GM23248 (cell line): Measurements from ENCODE around the gene OMP. TPM values are rescaled to one million over a fixed set of nuclear protein-coding genes. Genes with fewer than 3 reads are reported as not detected.
A peak's percentile ranks its signal among the peaks of the same experiment; 100 is the strongest.

Source experiments
- DNase-seq: peaks from one replicate; pipeline ENCODE4 v3.0.0-alpha.2; 2015
- H2AFZ ChIP-seq: fragments of 200-600 bp; sonication (generic); 2 replicates; pipeline ENCODE4 v1.6.1; 2016; ENCODE audit warnings: antibody characterized with exemption
- H3F3A ChIP-seq: fragments of 200-600 bp; sonication (generic); 2 replicates; pipeline ENCODE4 v1.6.1; 2016; ENCODE audit warnings: mild to moderate bottlenecking, antibody characterized with exemption, mixed run types; ENCODE audit not compliant: insufficient read depth
- H3K27ac ChIP-seq: fragments of 200-600 bp; sonication (generic); 2 replicates; pipeline ENCODE4 v1.5.1; 2016; ENCODE audit warnings: mild to moderate bottlenecking
- H3K27me3 ChIP-seq: fragments of 200-600 bp; sonication (generic); replicated peaks from 2 replicates; pipeline ENCODE4 v1.6.1; 2016; ENCODE audit warnings: mild to moderate bottlenecking; ENCODE audit not compliant: insufficient read depth
- H3K36me3 ChIP-seq: fragments of 200-600 bp; sonication (generic); 2 replicates; pipeline ENCODE4 v1.6.1; 2016; ENCODE audit warnings: low read depth, mild to moderate bottlenecking
- H3K4me1 ChIP-seq: fragments of 200-600 bp; sonication (generic); 2 replicates; pipeline ENCODE4 v1.6.1; 2016; ENCODE audit warnings: mild to moderate bottlenecking; ENCODE audit not compliant: insufficient read depth
- H3K4me2 ChIP-seq: fragments of 200-600 bp; sonication (generic); one replicate; pipeline ENCODE4 v1.6.1; 2016; ENCODE audit warnings: mild to moderate bottlenecking; ENCODE audit not compliant: unreplicated experiment
- H3K4me3 ChIP-seq: fragments of 200-600 bp; sonication (generic); 2 replicates; pipeline ENCODE4 v1.5.1; 2016; ENCODE audit warnings: mild to moderate bottlenecking
- H3K79me2 ChIP-seq: fragments of 200-600 bp; sonication (generic); 2 replicates; pipeline ENCODE4 v1.6.1; 2016; ENCODE audit warnings: mild to moderate bottlenecking; ENCODE audit not compliant: insufficient read depth
- H3K9ac ChIP-seq: fragments of 200-600 bp; sonication (generic); 2 replicates; pipeline ENCODE4 v1.6.1; 2016; ENCODE audit warnings: mild to moderate bottlenecking
- H3K9me2 ChIP-seq: fragments of 200-600 bp; sonication (generic); 2 replicates; pipeline ENCODE4 v1.6.1; 2016; ENCODE audit warnings: mixed run types, mild to moderate bottlenecking, moderate library complexity; ENCODE audit not compliant: insufficient read depth
- H3K9me3 ChIP-seq: fragments of 200-600 bp; sonication (generic); one replicate; pipeline ENCODE4 v1.6.1; 2017; ENCODE audit warnings: low read depth
- H4K20me1 ChIP-seq: fragments of 200-600 bp; sonication (generic); 2 replicates; pipeline ENCODE4 v1.6.0; 2016; ENCODE audit not compliant: insufficient read depth
- EZH2 ChIP-seq: fragments of 200-600 bp; sonication (generic); IDR thresholded peaks from 2 replicates; pipeline ENCODE4 v1.6.1; 2018; ENCODE audit warnings: antibody characterized with exemption, mild to moderate bottlenecking; ENCODE audit not compliant: insufficient read depth, poor library complexity, severe bottlenecking
- EZH2phosphoT487 ChIP-seq: fragments of 200-600 bp; sonication (generic); IDR thresholded peaks from 2 replicates; pipeline ENCODE4 v1.6.1; 2018; ENCODE audit warnings: antibody characterized with exemption, moderate library complexity, mild to moderate bottlenecking, low read depth; ENCODE audit not compliant: insufficient read depth
- WGBS, 2 experiments: methylation state at CpG; one replicate each; pipeline ENCODE4 v1.1.6; 2015 to 2017; ENCODE audit warnings: low lambda C conversion rate in 2 of 2, low coverage in 1 of 2; ENCODE audit errors: missing lambda C conversion rate in 2 of 2; 5-methylcytosine and 5-hydroxymethylcytosine counted together
- in situ Hi-C: fragments of 300-500 bp; cut with MboI; formaldehyde crosslinking; loops from 2 replicates; pipeline ENCODE4 v1.15.0; 2020
- polyA plus RNA-seq: library from polyadenylated mRNA; unstranded; fragments of >200 nt; fragmentation: Nextera tagmentation; extraction: Ambion mirVana; gene quantifications from 2 replicates; pipeline ENCODE4 v1.2.1, GENCODE V29; 2016
- total RNA-seq: library from RNA; depleted of rRNA; stranded (reverse); fragments of >200 nt; shearing (Covaris generic); gene quantifications from 2 replicates; pipeline ENCODE4 v1.2.3, GENCODE V29; 2014

Gene OMP
- total and polyA plus RNA-seq, 2 experiments from 2014 or later: not detected

- no peak overlapping the region for H3K4me2 ChIP-seq
- no peaks in the 10 kb centered on the region for H3K9me2 ChIP-seq
- no peak overlapping the region for H3K27ac ChIP-seq
- no peaks in the 10 kb centered on the region for H3F3A ChIP-seq
- H3K4me1 ChIP-seq: no peaks in the 10 kb centered on the region
- no peak for DNase-seq
- H3K27me3 ChIP-seq: peaks cover 5% of the 10 kb centered on the region; the same call in 1 of the 2 replicates
- in situ Hi-C loops: no loop called here
- 84 to 100% methylated on average over 1 of the region's 1 CpG for WGBS, 2 experiments
- H3K36me3 ChIP-seq: no peaks in the 10 kb centered on the region
- no peaks in the 10 kb centered on the region for H3K79me2 ChIP-seq
- no peak overlapping the region for H2AFZ ChIP-seq
- no peaks in the 10 kb centered on the region for H3K9me3 ChIP-seq
- H4K20me1 ChIP-seq: no peaks in the 10 kb centered on the region
- TF ChIP-seq EZH2phosphoT487: no peak
- TF ChIP-seq EZH2: no peak
- no peak overlapping the region for H3K9ac ChIP-seq
- H3K4me3 ChIP-seq: no peak overlapping the region
These were observed 44.3 kb downstream of the OMP start for GRCh38 chr11:77147036-77147315.

- Histone ChIP-seq H3K4me1 (no peaks in the 10 kb centered on the region), H3K27ac (no peak overlapping the region), H3K9me2 (no peaks in the 10 kb centered on the region), H3K36me3 (no peaks in the 10 kb centered on the region), H3K9ac (peak overlapping the region; percentile 49), H3K9me3 (no peaks in the 10 kb centered on the region), H3K4me3 (peak overlapping the region; percentile 62), H3K4me2 (peak overlapping the region; percentile 43), H4K20me1 (no peaks in the 10 kb centered on the region), H3K27me3 (peaks cover 5% of the 10 kb centered on the region; the same call in 1 of the 2 replicates), H2AFZ (peak overlapping the region; percentile 84), H3K79me2 (no peaks in the 10 kb centered on the region), H3F3A (no peaks in the 10 kb centered on the region)
- TF ChIP-seq EZH2phosphoT487 (no peak), EZH2 (no peak)
- peak; percentile 53 for DNase-seq
- WGBS, 2 experiments: 8 to 16% methylated on average over 32 to 45 of the region's 47 CpGs
- in situ Hi-C loops: no loop called here
These were observed 45.2 kb downstream of the OMP start for GRCh38 chr11:77147668-77148321.

GRCh38 chr11:77148963-77149715, 46.5 kb downstream of the OMP start:
- no peak overlapping the region for H3K27ac ChIP-seq
- no peaks in the 10 kb centered on the region for H3K9me3 ChIP-seq
- no peaks in the 10 kb centered on the region for H3K9me2 ChIP-seq
- DNase-seq: no peak
- no peaks in the 10 kb centered on the region for H4K20me1 ChIP-seq
- peaks cover 5% of the 10 kb centered on the region; the same call in 1 of the 2 replicates for H3K27me3 ChIP-seq
- no peaks in the 10 kb centered on the region for H3K79me2 ChIP-seq
- no peaks in the 10 kb centered on the region for H3F3A ChIP-seq
- in situ Hi-C loops: no loop called here
- TF ChIP-seq EZH2 (no peak), EZH2phosphoT487 (no peak)
- no peaks in the 10 kb centered on the region for H3K36me3 ChIP-seq
- no peaks in the 10 kb centered on the region for H3K4me1 ChIP-seq
- WGBS, 2 experiments: 81 to 84% methylated on average over 8 of the region's 8 CpGs
- no peak overlapping the region for H3K9ac ChIP-seq
- no peak overlapping the region for H2AFZ ChIP-seq
- no peak overlapping the region for H3K4me2 ChIP-seq
- H3K4me3 ChIP-seq: no peak overlapping the region

GRCh38 chr11:77149716-77150392, 47.2 kb downstream of the OMP start:
- WGBS, 2 experiments: 80 to 81% methylated on average over 12 of the region's 12 CpGs
- Histone ChIP-seq H3F3A (no peaks in the 10 kb centered on the region), H3K79me2 (no peaks in the 10 kb centered on the region), H3K4me1 (no peaks in the 10 kb centered on the region), H3K27me3 (peaks cover 5% of the 10 kb centered on the region; the same call in 1 of the 2 replicates), H3K27ac (no peak overlapping the region), H2AFZ (no peak overlapping the region), H3K9ac (no peak overlapping the region), H3K4me3 (no peak overlapping the region), H3K4me2 (no peak overlapping the region), H3K9me2 (no peaks in the 10 kb centered on the region), H3K9me3 (no peaks in the 10 kb centered on the region), H4K20me1 (no peaks in the 10 kb centered on the region), H3K36me3 (no peaks in the 10 kb centered on the region)
- TF ChIP-seq EZH2 (no peak), EZH2phosphoT487 (no peak)
- no peak for DNase-seq
- in situ Hi-C loops: no loop called here
